Measurements from ENCODE around the gene TRIM44.

The TRIM44 gene

GRCh38 chr11:35779409-35779808, 116.8 kb downstream of the TRIM44 start:
- H3K9me2 ChIP-seq (replicated peaks; ENCODE audit: insufficient read depth, low read length) = no peaks in the 10 kb centered on the region
- no peak overlapping the region for H3K9ac ChIP-seq (ENCODE audit: low read length)
- H3K79me2 ChIP-seq (ENCODE audit: insufficient read depth, low read length) = no peaks in the 10 kb centered on the region
- no peaks in the 10 kb centered on the region for H4K20me1 ChIP-seq (ENCODE audit: low read depth, low read length)
- no peaks in the 10 kb centered on the region for H3K36me3 ChIP-seq (ENCODE audit: low read length)
- no peak overlapping the region for H2AFZ ChIP-seq (ENCODE audit: low read depth, low read length, severe bottlenecking)
- no peak overlapping the region for H3K27ac ChIP-seq (ENCODE audit: low read depth, low read length)
- H3K9me3 ChIP-seq (ENCODE audit: insufficient read depth, low read length) = no peaks in the 10 kb centered on the region
- no peak overlapping the region for H3K4me3 ChIP-seq (ENCODE audit: insufficient read depth, low read length, poor library complexity, severe bottlenecking)
- TF ChIP-seq, protein P1, sequence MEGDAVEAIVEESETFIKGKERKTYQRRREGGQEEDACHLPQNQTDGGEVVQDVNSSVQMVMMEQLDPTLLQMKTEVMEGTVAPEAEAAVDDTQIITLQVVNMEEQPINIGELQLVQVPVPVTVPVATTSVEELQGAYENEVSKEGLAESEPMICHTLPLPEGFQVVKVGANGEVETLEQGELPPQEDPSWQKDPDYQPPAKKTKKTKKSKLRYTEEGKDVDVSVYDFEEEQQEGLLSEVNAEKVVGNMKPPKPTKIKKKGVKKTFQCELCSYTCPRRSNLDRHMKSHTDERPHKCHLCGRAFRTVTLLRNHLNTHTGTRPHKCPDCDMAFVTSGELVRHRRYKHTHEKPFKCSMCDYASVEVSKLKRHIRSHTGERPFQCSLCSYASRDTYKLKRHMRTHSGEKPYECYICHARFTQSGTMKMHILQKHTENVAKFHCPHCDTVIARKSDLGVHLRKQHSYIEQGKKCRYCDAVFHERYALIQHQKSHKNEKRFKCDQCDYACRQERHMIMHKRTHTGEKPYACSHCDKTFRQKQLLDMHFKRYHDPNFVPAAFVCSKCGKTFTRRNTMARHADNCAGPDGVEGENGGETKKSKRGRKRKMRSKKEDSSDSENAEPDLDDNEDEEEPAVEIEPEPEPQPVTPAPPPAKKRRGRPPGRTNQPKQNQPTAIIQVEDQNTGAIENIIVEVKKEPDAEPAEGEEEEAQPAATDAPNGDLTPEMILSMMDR (IDR thresholded peaks at IDR 0.05; ENCODE audit: insufficient read depth, low read length, poor library complexity, severe bottlenecking) = no peak
- TF ChIP-seq EZH2phosphoT487 (conservative IDR thresholded peaks at IDR 0.05; ENCODE audit: low read length) = no peak
- H3K4me2 ChIP-seq (ENCODE audit: low read depth, low read length, poor library complexity, severe bottlenecking) = no peak overlapping the region
- no peaks in the 10 kb centered on the region for H3K27me3 ChIP-seq (ENCODE audit: low read length)
- H3F3A ChIP-seq (ENCODE audit: insufficient read depth) = no peaks in the 10 kb centered on the region

DNA sequence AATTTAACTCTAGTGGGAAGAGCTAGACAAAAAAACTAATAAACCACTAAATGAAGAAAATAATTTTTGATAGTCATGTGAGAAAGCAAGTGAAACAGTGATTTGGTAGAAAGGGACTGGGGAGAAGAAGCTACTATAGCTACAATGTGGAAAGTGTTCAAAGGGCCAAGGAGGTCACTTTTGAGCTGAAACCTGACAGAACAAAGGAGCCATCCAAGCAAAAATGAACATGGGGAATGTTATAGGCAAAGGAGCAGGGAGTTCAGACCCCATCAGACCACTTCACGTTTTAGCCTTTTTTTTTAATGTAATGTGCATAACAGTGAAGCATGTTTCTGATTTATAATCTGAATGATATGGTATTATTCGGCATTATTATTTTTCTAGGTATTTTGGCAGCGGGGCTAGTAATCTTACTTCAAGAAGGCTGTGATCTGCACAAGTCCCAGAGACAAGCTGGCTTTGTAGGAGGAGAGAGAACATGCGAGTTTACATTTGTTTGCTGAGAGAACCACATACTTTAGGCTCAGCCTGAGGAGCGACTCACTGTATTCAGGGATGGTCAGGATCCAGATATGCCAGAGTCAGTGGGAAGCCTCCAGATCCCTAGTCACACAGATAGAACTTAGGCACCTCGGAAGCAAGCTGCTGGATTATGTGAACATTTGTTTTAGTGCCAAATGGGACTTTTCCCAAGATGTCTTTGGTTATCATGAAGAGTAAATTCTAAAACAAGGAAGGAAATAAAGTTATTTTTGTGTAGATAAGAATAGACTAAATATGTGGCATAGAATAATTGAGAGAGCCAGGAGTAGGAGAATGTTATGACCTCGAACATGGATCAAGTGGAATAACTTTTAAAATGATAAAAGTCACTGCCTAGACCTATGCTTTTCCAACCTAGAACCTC, 118.6 kb downstream of the TRIM44 start:
- Histone ChIP-seq H3K9me3 (ENCODE audit: insufficient read depth, low read length) (no peaks in the 10 kb centered on the region), H2AFZ (ENCODE audit: low read depth, low read length, severe bottlenecking) (no peak overlapping the region), H3K9me2 (replicated peaks; ENCODE audit: insufficient read depth, low read length) (no peaks in the 10 kb centered on the region), H3K27ac (ENCODE audit: low read depth, low read length) (no peak overlapping the region), H3K9ac (ENCODE audit: low read length) (no peak overlapping the region), H3K4me2 (ENCODE audit: low read depth, low read length, poor library complexity, severe bottlenecking) (no peak overlapping the region), H3F3A (ENCODE audit: insufficient read depth) (no peaks in the 10 kb centered on the region), H3K36me3 (ENCODE audit: low read length) (no peaks in the 10 kb centered on the region), H4K20me1 (ENCODE audit: low read depth, low read length) (no peaks in the 10 kb centered on the region), H3K27me3 (ENCODE audit: low read length) (no peaks in the 10 kb centered on the region), H3K79me2 (ENCODE audit: insufficient read depth, low read length) (no peaks in the 10 kb centered on the region), H3K4me3 (ENCODE audit: insufficient read depth, low read length, poor library complexity, severe bottlenecking) (no peak overlapping the region)
- TF ChIP-seq EZH2phosphoT487 (conservative IDR thresholded peaks at IDR 0.05; ENCODE audit: low read length) = no peak
- TF ChIP-seq, protein P1 (IDR thresholded peaks at IDR 0.05; ENCODE audit: insufficient read depth, low read length, poor library complexity, severe bottlenecking) = no peak

GRCh38 chr11:35781861-35782470, 119.4 kb downstream of the TRIM44 start:
- no peaks in the 10 kb centered on the region for H4K20me1 ChIP-seq (ENCODE audit: low read depth, low read length)
- H3K9me2 ChIP-seq (replicated peaks; ENCODE audit: insufficient read depth, low read length) = no peaks in the 10 kb centered on the region
- no peaks in the 10 kb centered on the region for H3K36me3 ChIP-seq (ENCODE audit: low read length)
- H3K27ac ChIP-seq (ENCODE audit: low read depth, low read length) = no peak overlapping the region
- H2AFZ ChIP-seq (ENCODE audit: low read depth, low read length, severe bottlenecking) = no peak overlapping the region
- H3K9ac ChIP-seq (ENCODE audit: low read length) = no peak overlapping the region
- H3K79me2 ChIP-seq (ENCODE audit: insufficient read depth, low read length) = no peaks in the 10 kb centered on the region
- H3K4me3 ChIP-seq (ENCODE audit: insufficient read depth, low read length, poor library complexity, severe bottlenecking) = no peak overlapping the region
- TF ChIP-seq, protein P1 (IDR thresholded peaks at IDR 0.05; ENCODE audit: insufficient read depth, low read length, poor library complexity, severe bottlenecking) = no peak
- no peak for TF ChIP-seq EZH2phosphoT487 (conservative IDR thresholded peaks at IDR 0.05; ENCODE audit: low read length)
- H3K4me2 ChIP-seq (ENCODE audit: low read depth, low read length, poor library complexity, severe bottlenecking) = no peak overlapping the region
- H3K9me3 ChIP-seq (ENCODE audit: insufficient read depth, low read length) = no peaks in the 10 kb centered on the region
- H3F3A ChIP-seq (ENCODE audit: insufficient read depth) = no peaks in the 10 kb centered on the region
- H3K27me3 ChIP-seq (ENCODE audit: low read length) = no peaks in the 10 kb centered on the region

Measured in SU-DHL-6 (cell line).